HEK293T (cell line): ENCODE data around the gene TSPYL2.
A peak's percentile ranks its signal among the peaks of the same experiment; 100 is the strongest.

Experiments used
- CTCF ChIA-PET: fragments of 350-600 bp; formaldehyde crosslinking; extraction: SDS; loops from one replicate; lab custom pipeline; 2021; ENCODE audit warnings: antibody characterized with exemption, inconsistent platforms; lab: Yijun Ruan, JAX
- POLR2A ChIA-PET: fragments of 350-600 bp; formaldehyde crosslinking; extraction: SDS; loops from one replicate; lab custom pipeline; 2020; ENCODE audit warnings: antibody characterized with exemption, inconsistent platforms; lab: Yijun Ruan, JAX
- DNase-seq: peaks from one replicate; pipeline ENCODE4 v3.0.0; 2012; ENCODE audit warnings: mixed read lengths; ENCODE audit errors: extremely low spot score
- ARNT ChIP-seq: fragments of 450-650 bp; IDR thresholded peaks from 2 replicates; pipeline ENCODE4 v1.6.1; 2017; ENCODE audit warnings: mild to moderate bottlenecking
- BHLHE40 ChIP-seq: fragments of 450-650 bp; IDR thresholded peaks from 2 replicates; pipeline ENCODE4 v1.6.1; 2016; ENCODE audit warnings: mild to moderate bottlenecking, moderate library complexity, borderline replicate concordance
- CTBP1 ChIP-seq: fragments of 450-650 bp; IDR thresholded peaks from 2 replicates; pipeline ENCODE4 v1.6.1; 2016; ENCODE audit warnings: borderline replicate concordance
- ELF4 ChIP-seq: fragments of 450-650 bp; IDR thresholded peaks from 2 replicates; pipeline ENCODE4 v1.6.1; 2017; ENCODE audit warnings: antibody characterized with exemption
- FOXA1 ChIP-seq: fragments of 450-650 bp; IDR thresholded peaks from 2 replicates; pipeline ENCODE4 v1.6.1; 2016; ENCODE audit warnings: mild to moderate bottlenecking
- FOXK2 ChIP-seq: fragments of 450-650 bp; IDR thresholded peaks from 2 replicates; pipeline ENCODE4 v1.6.1; 2016; ENCODE audit warnings: mild to moderate bottlenecking
- FOXM1 ChIP-seq: fragments of 450-650 bp; IDR thresholded peaks from 2 replicates; pipeline ENCODE4 v1.6.1; 2017; ENCODE audit warnings: mild to moderate bottlenecking, borderline replicate concordance
- HDGF ChIP-seq: fragments of 450-650 bp; IDR thresholded peaks from 2 replicates; pipeline ENCODE4 v1.6.1; 2017; ENCODE audit warnings: antibody characterized with exemption, borderline replicate concordance
- L3MBTL2 ChIP-seq: fragments of 450-650 bp; conservative IDR thresholded peaks from 2 replicates; pipeline ENCODE4 v1.6.1; 2016; ENCODE audit warnings: mild to moderate bottlenecking
- LEF1 ChIP-seq: fragments of 450-650 bp; IDR thresholded peaks from 2 replicates; pipeline ENCODE4 v1.6.1; 2017; ENCODE audit warnings: mild to moderate bottlenecking, borderline replicate concordance
- NFRKB ChIP-seq: fragments of 450-650 bp; IDR thresholded peaks from 2 replicates; pipeline ENCODE4 v1.6.1; 2016; ENCODE audit warnings: mild to moderate bottlenecking, moderate library complexity
- PKNOX1 ChIP-seq: fragments of 450-650 bp; IDR thresholded peaks from 2 replicates; pipeline ENCODE4 v1.6.1; 2016
- SP1 ChIP-seq: fragments of 450-650 bp; IDR thresholded peaks from 2 replicates; pipeline ENCODE4 v1.6.1; 2017
- SUZ12 ChIP-seq: fragments of 450-650 bp; IDR thresholded peaks from 2 replicates; pipeline ENCODE4 v1.6.1; 2016; ENCODE audit warnings: mild to moderate bottlenecking
- TARDBP ChIP-seq: fragments of 450-650 bp; IDR thresholded peaks from 2 replicates; pipeline ENCODE4 v1.6.1; 2016
- ZNF384 ChIP-seq: fragments of 450-650 bp; IDR thresholded peaks from 2 replicates; pipeline ENCODE4 v1.6.1; 2016

The TSPYL2 gene

GRCh38 chrX:53085661-53086229, 3.6 kb downstream of the TSPYL2 start:
- no peak for DNase-seq
- ChIA-PET POLR2A (no interaction called here), CTCF (no interaction called here)
- no peak for TF ChIP-seq HDGF
- TF ChIP-seq ARNT: no peak
- TF ChIP-seq SUZ12: no peak
- TF ChIP-seq ZNF384: no peak
- TF ChIP-seq SP1: no peak
- TF ChIP-seq NFRKB: no peak
- no peak for TF ChIP-seq FOXK2
- no peak for TF ChIP-seq FOXA1
- no peak for TF ChIP-seq CTBP1
- TF ChIP-seq ELF4: no peak
- no peak for TF ChIP-seq PKNOX1
- TF ChIP-seq BHLHE40: no peak
- no peak for TF ChIP-seq LEF1
- no peak for TF ChIP-seq TARDBP
- no peak for TF ChIP-seq FOXM1
- no peak for TF ChIP-seq L3MBTL2

- DNase-seq: no peak
- POLR2A ChIA-PET: interaction anchor here (0.7 to 1.5 kb wide), 2 partner anchors 13 to 15 kb away, joined by 3 to 5 read pairs; no protein-coding TSS in a partner anchor
- CTCF ChIA-PET: no interaction called here
These were observed 4.3 kb downstream of the TSPYL2 start for GRCh38 chrX:53086464-53086863.

GRCh38 chrX:53087388-53087831, 5.2 kb downstream of the TSPYL2 start:
- ChIA-PET POLR2A (interaction anchor here (0.8 to 1.5 kb wide), 2 partner anchors 9 to 16 kb away, joined by 3 to 5 read pairs; no protein-coding TSS in a partner anchor), CTCF (no interaction called here)

More at GRCh38 chrX:53086464-53086863, 4.3 kb downstream of the TSPYL2 start:
- TF ChIP-seq CTBP1 (no peak), ELF4 (no peak), L3MBTL2 (no peak), FOXA1 (no peak), FOXK2 (no peak), BHLHE40 (no peak), SP1 (no peak), SUZ12 (no peak)

GRCh38 chrX:53088136-53088974, 6.2 kb downstream of the TSPYL2 start:
- TF ChIP-seq TARDBP: no peak
- TF ChIP-seq ARNT: no peak
- no peak for TF ChIP-seq ELF4
- TF ChIP-seq ZNF384: no peak
- no peak for TF ChIP-seq SP1
- TF ChIP-seq CTBP1: no peak
- no peak for TF ChIP-seq FOXA1
- TF ChIP-seq L3MBTL2: no peak
- no peak for TF ChIP-seq SUZ12
- no peak for TF ChIP-seq PKNOX1
- no peak for TF ChIP-seq NFRKB
- no peak for TF ChIP-seq LEF1
- no peak for TF ChIP-seq BHLHE40
- ChIA-PET CTCF (interaction anchor here (0.6 kb wide), 1 partner anchor 1601 kb away, joined by 4 read pairs; no protein-coding TSS in a partner anchor), POLR2A (no interaction called here)
- no peak for DNase-seq

More at GRCh38 chrX:53087388-53087831, 5.2 kb downstream of the TSPYL2 start:
- no peak for DNase-seq
- TF ChIP-seq SP1: no peak
- TF ChIP-seq FOXK2: no peak
- TF ChIP-seq FOXA1: no peak
- TF ChIP-seq LEF1: no peak
- no peak for TF ChIP-seq ELF4
- no peak for TF ChIP-seq SUZ12
- no peak for TF ChIP-seq NFRKB
- TF ChIP-seq HDGF: no peak
- TF ChIP-seq TARDBP: no peak
- no peak for TF ChIP-seq PKNOX1
- TF ChIP-seq CTBP1: no peak
- TF ChIP-seq FOXM1: no peak
- no peak for TF ChIP-seq BHLHE40
- no peak for TF ChIP-seq ZNF384
- no peak for TF ChIP-seq ARNT
- TF ChIP-seq L3MBTL2: no peak

- peak; percentile 57 for DNase-seq
- POLR2A ChIA-PET: no interaction called here
- TF ChIP-seq FOXA1: no peak
- no peak for TF ChIP-seq L3MBTL2
- no peak for TF ChIP-seq PKNOX1
- TF ChIP-seq FOXM1: no peak
- TF ChIP-seq ZNF384: no peak
- TF ChIP-seq ARNT: no peak
- no peak for TF ChIP-seq HDGF
- TF ChIP-seq ELF4: no peak
- TF ChIP-seq NFRKB: no peak
- no peak for TF ChIP-seq CTBP1
- TF ChIP-seq SP1: no peak
- CTCF ChIA-PET: interaction anchor here (1.8 kb wide), 1 partner anchor 17 kb away, joined by 5 read pairs; no protein-coding TSS in a partner anchor
These were observed 7.2 kb downstream of the TSPYL2 start for GRCh38 chrX:53089224-53089842.
